Inferior parietal cortex (tissue), 1 donor: ENCODE measurements around the gene PPP2R3A.
"Not testable (repeated sequence)": the region's sequence is repeated elsewhere in the genome, so short reads cannot be mapped to it uniquely, and the experiment has no call there.

Source experiments
- DNase-seq: peaks from one replicate; pipeline ENCODE4 v3.0.0-alpha.2; 2016; ENCODE audit errors: extremely low spot score

Gene PPP2R3A

DNA sequence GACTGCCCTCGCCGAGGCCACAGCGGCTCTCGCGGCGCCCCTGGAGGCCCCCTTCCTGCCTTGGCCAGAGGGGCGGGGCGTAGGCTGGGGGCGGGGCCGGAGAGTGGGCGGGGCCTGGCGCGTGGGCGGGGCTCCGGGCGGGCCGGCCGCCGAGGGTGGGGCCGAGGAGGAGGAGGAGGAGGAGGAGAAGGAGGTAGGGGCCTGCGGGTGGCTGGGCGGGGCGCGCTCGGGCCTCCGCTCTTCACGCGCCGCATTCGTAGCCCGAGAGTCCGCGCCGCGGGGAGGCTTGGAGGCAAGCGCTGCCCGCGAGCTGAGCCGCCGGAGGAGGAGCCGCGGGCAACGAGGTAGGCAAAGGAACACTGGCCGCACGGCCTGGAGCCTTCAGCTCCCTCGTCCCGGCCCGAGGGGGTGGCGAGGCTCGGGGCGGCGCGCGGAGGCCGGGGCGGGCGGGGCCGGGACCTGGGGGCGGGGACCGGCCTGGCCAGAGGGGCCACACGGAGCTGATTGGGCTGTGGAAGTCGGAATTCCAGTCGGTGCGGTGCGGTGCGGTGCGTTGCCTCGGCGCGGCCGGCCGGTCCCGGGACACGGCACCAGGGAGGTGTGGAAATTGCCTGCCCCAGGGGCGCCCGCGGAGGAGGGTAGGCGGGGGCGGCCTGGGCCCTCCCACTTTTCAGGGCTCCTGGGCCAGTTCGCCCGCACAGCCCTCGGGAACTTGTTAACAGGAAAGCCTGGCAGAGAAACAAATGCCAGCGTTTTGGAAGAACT lies at the start of gene PPP2R3A:
PPP2R3A (plus strand) TSS at position 223 of the 765 bp plus-strand sequence. CDS start 35,771 bp downstream, outside the sequence.
- peak; percentile 63 for DNase-seq

DNA sequence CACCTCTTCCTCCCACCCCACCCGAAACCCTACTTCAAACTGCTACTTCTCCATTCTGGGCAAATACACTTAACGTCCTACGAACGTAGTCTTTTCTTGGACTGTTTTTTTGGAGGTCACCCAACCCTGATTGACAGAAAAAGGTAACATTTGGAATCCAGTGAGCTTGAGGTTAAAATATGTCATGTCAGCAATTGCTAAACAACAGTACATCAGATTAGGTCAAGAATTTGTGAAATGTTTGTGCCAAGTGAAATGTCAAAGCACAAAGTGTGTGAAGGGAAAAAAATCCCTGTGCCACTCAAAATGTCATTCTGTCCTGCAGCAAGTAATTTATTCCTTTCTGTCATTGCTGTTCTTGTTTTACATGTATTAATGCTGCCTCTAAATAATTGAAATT lies 49.2 kb upstream of the PPP2R3A start:
- DNase-seq: no peak

GRCh38 chr3:135917076-135917475 lies 48.5 kb upstream of the PPP2R3A start:
- no peak for DNase-seq

GRCh38 chr3:135917927-135918597 lies 47.5 kb upstream of the PPP2R3A start:
- DNase-seq: no peak

- peak; percentile 45 for DNase-seq
These were observed 46.9 kb upstream of the PPP2R3A start for GRCh38 chr3:135918600-135918999.

- no peak for DNase-seq
These were observed 45.3 kb upstream of the PPP2R3A start for GRCh38 chr3:135920275-135920674.

DNA sequence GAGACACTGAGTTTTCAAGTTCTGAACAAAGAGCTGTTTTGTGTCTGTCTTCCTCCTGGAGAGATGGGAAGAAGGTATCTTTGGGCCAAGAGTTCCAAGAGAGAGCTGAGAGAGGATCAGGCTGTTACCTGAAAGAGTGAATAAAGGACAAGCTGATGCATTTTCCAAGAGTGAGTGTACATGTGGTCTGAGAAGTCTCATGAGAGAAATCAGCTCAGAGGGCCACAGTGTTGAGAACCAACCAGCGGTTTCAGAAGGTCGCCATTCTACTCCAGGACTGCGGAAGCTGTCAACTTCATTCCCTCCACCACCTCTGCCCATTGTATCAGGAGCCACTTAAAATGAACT lies 42.7 kb upstream of the PPP2R3A start:
- no peak for DNase-seq

- no peak for DNase-seq
These were observed 41.0 kb upstream of the PPP2R3A start for GRCh38 chr3:135924506-135924905.

DNA sequence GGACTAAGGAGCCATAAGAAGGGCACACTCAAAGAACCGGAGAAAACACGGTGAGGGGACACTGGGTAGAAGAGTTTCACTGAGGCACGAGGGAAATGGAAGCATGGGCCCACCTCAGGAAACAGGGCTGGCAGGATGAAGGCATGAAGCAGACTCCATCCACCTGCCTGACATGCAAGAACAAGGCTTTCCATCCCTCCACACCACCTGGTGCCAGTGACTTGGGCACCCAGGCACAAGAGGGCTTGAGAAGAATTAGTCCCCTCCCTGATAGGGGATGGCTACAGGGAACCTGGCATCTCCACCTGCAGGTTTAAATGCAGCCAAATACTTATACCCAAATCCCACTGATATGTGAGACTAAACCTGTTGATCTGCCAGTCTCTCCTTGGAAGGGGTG lies 38.9 kb upstream of the PPP2R3A start:
- no peak for DNase-seq

- no peak for DNase-seq
These were observed 38.4 kb upstream of the PPP2R3A start for GRCh38 chr3:135927155-135927554.

- DNase-seq: no peak
These were observed 35.9 kb upstream of the PPP2R3A start for GRCh38 chr3:135929670-135930069.

GRCh38 chr3:135930255-135930654 lies 35.3 kb upstream of the PPP2R3A start:
- no peak for DNase-seq

DNA sequence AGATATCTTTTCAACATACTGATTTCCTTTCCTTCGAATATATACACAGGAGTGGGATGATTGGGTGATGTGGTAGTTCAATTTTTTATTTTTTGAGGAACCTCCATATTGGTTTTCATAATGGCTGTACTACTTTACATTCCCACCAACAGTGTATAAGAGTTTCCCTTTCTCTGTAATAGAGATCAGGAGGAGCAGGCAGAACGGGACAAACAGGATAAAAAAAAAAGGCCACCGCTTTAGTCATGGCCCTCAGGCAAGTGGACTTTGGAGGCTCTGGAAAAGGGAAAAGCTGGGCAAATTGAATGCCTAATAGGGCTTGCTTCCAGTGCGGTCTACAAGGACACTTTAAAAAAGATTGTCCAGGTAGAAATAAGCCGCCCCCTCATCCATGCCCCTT lies 30.4 kb upstream of the PPP2R3A start:
- DNase-seq: not testable (repeated sequence)

GRCh38 chr3:135937766-135938165 lies 27.8 kb upstream of the PPP2R3A start:
- DNase-seq: not testable (repeated sequence)

DNA sequence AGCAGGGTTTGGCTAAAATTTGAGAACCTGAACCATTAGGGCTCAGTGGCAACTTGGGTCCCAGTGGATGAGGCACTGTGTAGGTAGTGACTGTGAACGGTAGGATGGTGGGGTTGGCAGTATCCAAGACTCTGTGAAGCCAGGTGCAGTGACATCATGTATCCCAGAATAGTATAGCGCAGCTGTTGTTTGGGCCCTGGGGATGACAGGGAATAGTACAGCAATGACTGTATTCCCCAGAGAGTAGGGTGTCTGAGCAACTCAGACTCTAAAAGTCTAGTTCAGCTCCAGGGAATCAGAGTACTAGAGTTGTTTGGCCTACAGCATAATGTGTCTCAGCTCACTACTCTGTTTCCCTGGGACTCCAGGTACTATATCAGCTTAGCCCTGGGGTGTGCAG lies 20.7 kb upstream of the PPP2R3A start:
- no peak for DNase-seq

GRCh38 chr3:135950941-135951340 lies 14.6 kb upstream of the PPP2R3A start:
- no peak for DNase-seq

- DNase-seq: no peak
These were observed 1.2 kb upstream of the PPP2R3A start for GRCh38 chr3:135964160-135964955.

DNA sequence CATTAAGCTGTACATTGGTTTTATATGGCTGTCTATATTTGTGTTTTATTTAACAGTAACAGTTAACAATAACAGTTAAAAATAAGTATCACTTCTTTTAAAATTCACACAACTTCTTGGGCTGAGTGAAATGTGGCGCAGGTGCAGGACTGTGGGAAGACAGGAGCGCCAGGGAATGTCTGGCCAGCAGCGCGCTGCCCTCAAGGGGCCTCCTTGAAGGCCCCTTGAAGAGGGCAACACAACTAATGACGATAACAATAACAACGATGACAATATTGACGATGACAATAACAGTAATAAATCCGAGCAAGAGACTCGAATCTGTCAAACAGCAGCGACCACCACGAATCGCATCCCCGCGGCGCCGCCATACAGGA lies 411 bp upstream of the PPP2R3A start:
- DNase-seq: no peak

DNA sequence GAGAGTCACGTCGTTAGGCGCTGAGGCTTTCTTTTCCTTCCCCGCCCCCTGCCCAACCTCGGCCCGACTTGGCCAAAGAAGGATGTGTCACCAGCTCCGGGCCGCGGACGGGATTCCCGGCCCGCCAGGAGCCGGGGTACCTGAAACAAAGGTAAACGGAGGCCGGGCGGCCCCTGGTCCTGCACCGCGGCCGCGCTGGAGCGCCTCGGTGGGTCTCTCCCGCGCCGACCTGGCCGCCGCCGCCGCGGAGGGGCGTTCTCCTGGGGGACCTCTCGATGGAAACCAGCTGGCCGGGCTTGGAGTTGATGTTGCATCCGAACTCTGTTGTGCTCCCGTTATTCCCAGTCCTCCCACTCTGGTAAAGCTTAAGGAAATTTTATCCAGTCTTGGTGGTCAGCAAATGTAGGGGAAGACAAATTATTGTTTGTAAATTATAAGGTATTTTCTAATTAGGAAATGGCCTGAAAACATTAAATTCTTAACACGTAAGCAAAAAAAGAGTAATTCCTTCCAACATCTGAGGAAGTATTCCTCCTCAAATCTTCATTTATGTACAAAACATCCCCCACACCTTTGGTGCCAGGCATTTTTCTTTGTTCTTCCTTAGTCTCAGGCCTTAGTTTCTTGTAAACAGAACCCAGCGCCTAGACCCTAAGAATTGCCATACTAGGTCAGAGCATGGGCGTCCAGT lies 888 bp downstream of the PPP2R3A start:
- DNase-seq: peak; percentile 27

DNA sequence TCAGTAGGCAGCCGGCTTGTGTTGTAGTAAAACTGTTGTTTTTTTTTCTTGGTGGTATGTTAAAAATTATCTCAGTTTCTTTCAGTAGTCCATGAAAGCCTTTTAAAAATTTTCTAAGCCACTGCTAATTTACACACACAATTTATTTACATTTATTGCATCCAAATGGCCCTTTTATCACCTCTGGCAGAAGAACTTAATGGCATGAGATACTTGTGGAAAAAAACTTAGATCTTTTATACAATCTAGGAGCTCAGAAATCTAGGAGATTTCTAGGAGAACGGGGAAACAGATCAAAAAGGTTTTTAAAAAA lies 1.4 kb downstream of the PPP2R3A start:
- no peak for DNase-seq

DNA sequence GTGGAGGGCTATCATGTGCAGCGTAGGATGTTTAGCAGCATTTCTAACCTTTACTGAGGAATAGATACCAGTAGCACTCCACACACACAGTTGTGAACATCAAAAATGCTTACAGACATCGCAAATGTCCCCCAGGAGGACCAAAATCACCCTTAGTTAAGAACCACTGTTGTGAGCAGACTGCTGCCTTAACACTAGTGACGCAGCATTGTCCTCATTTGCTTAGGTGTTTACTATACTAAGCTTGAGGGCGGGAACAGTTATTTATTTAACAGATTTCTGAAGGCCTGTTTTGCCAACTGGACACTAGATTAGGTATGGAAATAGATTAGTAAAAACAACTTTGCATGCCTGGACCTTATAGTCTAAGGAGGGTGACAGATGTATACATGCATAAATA lies 2.3 kb downstream of the PPP2R3A start:
- no peak for DNase-seq

DNA sequence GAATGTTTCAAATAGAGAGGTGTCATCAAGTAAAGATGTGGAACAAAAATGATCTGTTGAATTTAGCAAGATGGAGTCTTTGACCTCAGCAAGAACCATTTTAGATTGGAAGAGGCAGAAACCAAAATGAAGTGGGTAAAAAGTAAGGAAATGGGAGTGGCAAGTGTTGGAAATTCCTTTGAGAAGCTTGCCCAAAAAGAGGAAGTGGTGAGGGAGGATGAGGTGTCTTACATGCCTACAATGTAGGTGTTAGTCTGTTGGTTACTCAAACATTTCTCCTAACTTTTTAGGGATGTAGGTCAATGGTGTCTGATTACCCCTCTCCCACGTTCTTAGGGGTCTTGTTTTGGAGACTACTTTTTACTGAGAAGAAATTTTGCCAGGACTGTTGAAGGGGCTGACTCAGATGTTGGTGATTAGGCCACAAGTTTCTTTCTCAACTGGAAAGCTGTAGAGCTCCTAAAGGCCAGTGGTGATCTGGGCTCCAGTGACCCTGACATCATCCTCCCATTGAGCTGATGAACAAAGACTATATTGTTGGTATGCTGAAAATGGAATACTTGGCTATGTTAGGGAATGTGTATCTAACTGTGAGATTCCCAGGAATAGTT lies 5.1 kb downstream of the PPP2R3A start:
- DNase-seq: peak; percentile 67
